Activated CD8-positive, alpha-beta memory T cell treated with anti-CD3 and anti-CD28 coated beads, Interleukin-2, amount 50 U/mL, for 24 hours (primary cell): ENCODE measurements around the gene ATP5PD.
"Not testable (repeated sequence)": the region's sequence is repeated elsewhere in the genome, so short reads cannot be mapped to it uniquely, and the experiment has no call there.

Experiments
- DNase-seq: peaks from one replicate; pipeline ENCODE4 v3.0.0-alpha.2; 2020; ENCODE audit errors: extremely low read depth

Gene ATP5PD

DNA sequence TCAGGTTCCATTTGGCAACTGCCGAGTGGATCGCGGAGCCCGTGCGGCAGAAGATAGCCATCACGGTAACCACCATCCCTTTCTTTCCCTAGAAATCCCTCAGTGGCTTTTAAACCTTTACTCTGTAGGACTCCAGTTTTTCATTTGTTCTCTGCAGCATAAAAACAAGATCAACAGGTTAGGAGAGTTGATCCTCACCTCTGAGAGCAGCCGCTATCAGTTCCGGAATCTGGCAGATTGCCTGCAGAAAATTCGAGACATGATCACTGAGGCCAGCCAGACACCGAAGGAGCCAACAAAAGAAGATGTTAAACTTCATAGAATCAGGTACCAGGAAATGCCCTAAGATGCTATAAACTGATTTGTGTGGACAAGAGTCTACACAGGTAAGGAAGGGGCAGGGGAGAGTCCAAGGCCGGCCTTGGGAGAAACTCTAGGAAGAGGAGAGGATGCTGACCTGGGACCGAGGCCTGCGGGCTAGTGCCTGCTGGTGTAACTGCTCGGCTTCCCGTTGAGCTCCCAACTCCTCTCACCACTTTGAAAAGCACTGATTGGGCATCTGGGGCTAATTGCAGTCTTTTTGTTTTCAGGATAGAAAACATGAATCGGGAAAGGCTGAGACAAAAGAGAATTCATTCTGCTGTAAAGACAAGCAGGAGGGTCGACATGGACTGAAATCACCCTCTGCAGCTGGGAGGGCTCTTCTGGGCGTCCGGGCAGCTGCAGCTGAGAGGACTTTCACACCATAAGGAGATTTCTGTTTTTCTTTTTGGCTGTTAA lies 26.2 kb downstream of the ATP5PD start:
- DNase-seq = no peak

DNA sequence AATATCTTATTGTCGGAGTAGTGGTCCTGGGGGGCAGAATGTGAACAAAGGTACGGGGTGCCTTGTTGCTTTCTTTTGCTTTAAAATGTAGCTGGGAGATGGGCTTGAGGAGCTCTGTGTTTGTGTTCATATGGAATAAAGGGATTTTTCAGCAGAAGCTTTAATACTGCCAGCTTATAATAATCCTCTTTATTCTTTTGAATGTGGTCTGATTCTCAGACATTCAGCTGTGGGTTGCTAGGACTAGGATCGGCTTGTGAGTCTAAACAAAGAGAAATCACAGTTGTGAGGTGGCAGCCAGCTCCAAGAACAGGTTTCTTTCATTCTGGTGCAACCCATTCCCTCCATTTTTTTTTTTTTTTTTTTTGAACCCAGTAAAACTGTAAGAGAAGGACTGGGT lies 27.1 kb downstream of the ATP5PD start:
- no peak for DNase-seq

- no peak for DNase-seq
Measured at GRCh38 chr17:75019146-75019545, 27.6 kb downstream of the ATP5PD start.

DNA sequence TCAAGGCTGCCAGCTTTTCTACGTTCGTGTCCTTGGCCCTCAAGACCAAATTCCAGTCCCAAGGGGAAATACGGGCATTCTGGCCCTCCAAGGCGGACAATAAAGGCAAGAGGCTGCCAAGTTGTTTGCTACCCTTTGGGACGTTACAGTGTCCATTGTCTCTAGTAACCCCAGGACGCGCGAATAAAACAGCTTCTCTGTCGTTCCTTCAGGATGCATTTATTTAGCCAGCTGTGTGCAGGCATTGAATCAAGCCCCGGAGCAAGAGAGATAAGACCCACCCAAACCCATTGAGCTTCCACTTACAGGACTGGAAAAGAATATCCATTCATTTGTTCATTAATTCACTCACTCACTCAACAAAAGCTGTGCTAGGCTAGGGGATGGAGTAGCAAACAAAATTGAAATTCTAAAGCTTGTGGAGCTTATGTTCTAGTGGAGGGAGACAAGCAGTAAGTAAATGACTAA lies 33.6 kb downstream of the ATP5PD start:
- no peak for DNase-seq

DNA sequence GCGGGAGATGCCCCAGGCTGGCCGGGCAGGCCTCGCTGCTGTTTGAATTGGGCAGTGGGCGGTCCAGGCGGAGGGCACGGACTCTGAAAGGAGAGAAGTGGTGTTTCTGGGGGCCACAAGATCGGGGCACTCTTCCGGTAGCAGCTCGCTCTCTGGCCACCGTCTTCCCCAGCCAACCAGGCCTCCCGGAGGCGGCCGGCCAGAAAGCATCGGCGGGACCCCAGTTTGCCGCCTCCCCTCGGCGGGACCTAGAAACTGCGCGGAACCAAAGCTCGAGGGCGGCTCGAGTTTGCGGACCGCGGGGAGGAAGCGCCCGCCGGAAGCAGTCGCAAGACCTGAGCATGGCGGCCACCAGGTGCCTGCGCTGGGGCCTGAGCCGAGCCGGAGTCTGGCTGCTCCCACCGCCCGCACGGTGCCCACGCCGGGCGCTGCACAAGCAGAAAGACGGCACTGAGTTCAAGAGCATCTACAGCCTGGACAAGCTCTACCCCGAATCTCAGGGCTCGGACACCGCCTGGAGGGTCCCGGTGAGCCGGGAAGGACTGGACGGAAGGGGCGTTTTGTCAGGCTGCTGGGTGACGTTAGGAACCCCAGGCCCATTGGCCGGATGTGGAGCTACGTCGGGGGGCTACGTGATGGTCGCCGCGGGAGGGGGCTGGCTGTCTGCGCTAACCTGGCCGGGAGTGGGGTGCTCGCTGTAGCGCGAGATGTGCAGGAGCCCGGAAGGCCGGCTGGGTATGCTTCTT lies 34.2 kb downstream of the ATP5PD start, which contains the start of gene MRPL58:
Gene MRPL58 (plus strand): TSS at position 325 of the 746 bp plus-strand sequence. CDS start 17 bp downstream, at position 342.
- no peak for DNase-seq

GRCh38 chr17:75012096-75012345 lies 34.7 kb downstream of the ATP5PD start:
- DNase-seq = no peak

- DNase-seq = no peak
Measured at GRCh38 chr17:75011401-75012095, 35.2 kb downstream of the ATP5PD start.

DNA sequence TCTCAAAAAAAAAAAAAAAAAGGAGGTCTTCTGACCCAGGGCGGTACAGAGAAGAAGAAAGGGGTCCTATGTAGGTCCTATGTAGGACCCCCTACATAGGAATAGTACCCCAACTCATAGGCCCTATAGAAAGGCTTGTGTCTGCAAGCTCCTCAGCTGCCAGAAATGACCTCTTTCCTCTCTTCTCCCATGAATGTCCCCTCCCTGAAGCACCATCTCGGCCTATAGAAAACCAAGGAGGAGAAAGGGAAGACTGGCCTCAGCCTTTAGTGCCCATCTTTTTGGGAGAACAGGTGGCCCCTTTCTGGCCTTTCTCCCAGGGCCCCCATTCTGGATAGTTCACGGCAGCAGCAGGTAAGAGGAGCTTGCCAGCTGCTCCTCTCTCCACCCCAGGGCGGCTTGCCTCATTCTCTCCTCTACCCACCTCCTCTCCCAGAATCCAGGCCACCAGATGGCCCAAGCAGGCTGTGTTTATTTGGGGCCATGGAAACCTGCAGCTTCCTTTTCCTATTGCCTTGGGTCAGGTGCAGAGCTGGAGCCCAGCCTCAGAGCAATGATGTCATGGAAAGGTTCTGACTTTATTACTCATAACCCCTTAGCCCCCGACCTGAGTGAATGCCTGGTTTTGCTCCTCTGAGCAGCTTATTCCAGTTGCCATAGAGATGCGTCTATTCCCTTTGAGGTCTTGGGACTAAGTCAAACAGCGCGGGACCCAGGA lies 35.9 kb downstream of the ATP5PD start:
- no peak for DNase-seq

GRCh38 chr17:75009139-75009724 lies 37.5 kb downstream of the ATP5PD start:
- DNase-seq = no peak

DNA sequence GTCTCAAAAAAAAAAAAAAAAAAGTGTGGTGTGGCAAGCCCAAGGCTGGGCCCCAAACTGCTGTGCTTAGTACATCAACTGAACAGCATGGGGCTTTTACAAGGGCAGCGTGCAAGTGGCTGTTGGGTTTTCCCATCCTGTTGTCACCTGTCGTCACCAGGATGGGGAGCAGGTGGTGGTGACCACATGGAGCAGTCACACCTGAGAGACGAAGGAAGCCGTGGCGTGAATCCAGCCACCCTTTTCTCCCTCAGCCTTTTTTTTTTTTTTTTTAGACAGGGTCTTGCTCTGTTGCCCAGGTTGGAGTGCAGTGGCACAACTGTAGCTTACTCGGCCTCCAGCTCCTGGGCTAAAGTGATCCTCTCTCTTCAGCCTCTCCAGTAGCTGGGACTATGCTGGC lies 38.4 kb downstream of the ATP5PD start:
- DNase-seq = no peak

GRCh38 chr17:75006653-75007052 lies 40.1 kb downstream of the ATP5PD start:
- no peak for DNase-seq

- not testable (repeated sequence) for DNase-seq
Measured at GRCh38 chr17:75006084-75006483, 40.7 kb downstream of the ATP5PD start.

DNA sequence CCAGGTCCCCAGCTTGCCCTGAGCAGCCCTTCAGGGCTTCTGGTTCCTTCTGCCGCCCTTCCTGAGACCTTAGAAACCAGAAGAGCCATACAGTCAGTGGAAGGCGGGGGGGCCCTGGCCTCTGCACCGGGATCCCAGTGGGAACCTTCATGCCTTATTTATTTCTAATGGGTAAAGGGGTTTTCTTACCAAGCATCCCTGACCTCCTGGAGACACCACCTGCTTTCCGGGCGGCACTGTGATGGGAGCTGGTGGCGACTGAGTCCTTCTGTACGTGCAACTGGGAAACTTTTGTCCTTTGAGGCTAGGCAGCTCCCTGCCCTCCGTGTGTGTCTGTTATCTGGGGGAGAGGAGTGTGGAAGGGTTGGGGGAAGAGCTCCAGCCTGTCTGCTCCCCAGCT lies 41.5 kb downstream of the ATP5PD start:
- DNase-seq = no peak

- DNase-seq = no peak
Measured at GRCh38 chr17:75004371-75004770, 42.4 kb downstream of the ATP5PD start.

DNA sequence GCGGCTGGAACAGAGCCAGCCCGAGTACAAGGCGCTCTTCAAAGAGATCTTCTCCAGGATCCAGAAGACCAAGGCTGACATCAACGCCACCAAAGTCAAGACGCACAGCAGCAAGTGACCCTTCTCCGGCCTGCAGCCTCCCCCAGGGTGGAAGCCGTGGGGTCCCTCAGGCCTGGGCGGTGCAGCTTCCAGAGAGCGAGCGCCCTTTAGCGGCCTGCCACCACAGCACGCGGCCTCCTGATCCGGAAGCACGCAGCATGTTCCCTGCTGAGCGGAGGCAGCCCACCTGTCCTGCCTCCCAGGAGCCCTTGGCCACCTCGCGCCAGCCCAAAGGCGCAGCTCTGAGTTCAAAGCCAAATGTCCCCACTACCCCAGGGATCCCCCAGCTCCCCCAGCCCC lies 42.8 kb downstream of the ATP5PD start:
- DNase-seq = no peak

- DNase-seq = no peak
Measured at GRCh38 chr17:75003070-75003956, 43.5 kb downstream of the ATP5PD start.

DNA sequence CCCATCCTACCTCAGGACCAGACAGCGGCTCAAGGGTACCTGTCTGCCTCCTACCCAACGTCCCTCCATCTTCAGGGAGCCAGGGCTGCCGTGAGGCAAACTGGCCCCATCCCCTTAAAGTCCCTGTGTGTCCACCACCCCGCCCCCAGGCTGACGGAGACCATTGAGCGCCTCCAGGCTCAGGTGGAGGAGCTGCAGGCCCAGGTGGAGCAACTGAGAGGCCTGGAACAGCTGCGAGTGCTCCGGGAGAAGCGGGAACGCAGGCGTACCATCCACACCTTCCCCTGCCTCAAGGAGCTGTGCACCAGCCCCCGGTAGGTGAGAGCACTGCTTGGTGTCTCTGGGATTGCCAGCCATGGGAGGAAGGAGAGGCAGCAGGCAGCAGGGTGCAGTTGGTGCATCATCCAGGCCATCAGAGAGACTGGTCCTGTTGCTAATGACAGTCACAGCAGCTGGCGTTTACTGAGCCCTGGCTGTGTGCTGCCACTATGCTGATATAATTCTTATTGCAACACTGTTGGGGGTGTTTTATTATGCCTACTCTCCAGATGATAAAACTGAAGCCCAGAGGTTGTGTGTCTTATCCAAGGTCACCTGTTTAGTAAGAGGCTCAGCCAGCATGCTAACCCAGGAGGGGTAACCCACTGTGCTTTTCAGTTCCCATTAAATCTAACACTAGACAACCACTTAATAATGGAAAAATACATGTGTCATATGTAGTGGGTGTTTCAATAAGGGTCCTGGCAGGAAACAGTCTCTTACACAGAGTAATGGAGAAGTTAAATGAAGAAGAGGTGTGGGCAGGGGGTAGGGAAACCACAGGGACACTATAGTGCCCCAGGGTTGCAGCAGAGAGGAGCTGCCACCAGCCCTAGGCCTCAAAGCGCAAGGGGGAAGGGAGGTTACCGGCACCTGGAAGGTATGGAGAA lies 44.6 kb downstream of the ATP5PD start:
- DNase-seq = no peak

- DNase-seq = no peak
Measured at GRCh38 chr17:74999523-74999922, 47.2 kb downstream of the ATP5PD start.

- no peak for DNase-seq
Measured at GRCh38 chr17:74998783-74999182, 48.0 kb downstream of the ATP5PD start.

DNA sequence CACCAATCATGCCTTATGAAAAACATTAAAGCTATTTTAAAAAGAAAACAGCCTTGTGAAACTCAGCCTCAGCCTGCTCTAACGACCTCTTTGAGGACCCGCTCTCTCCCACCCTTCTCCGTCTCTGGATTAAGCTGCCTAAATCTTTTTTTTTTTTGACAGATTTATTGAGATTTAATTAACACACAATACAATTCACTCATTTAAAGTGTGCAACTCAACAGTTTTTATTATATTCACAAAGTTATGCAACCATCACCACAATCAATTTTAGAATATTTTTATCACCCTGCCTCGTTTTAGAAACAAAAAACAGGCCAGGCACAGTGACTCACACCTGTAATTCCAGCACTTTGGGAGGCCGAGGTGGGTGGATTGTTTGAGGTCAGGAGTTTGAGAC lies 50.9 kb downstream of the ATP5PD start:
- no peak for DNase-seq
